H9 (cell line): ENCODE results near the gene TCTN3. TPM values are rescaled to one million over a fixed set of nuclear protein-coding genes. Genes with fewer than 3 reads are reported as not detected.

Source experiments
- DNase-seq: peaks from one replicate; pipeline ENCODE4 v3.0.0-alpha.2; 2017
- H2AFZ ChIP-seq: one replicate; pipeline ENCODE4 v1.6.1; 2013; ENCODE audit warnings: mild to moderate bottlenecking, low read length, control low read depth, moderate library complexity
- H2AK5ac ChIP-seq: 2 replicates; pipeline ENCODE4 v1.6.1; 2013; ENCODE audit warnings: low read length, control low read depth, mixed read lengths; ENCODE audit not compliant: insufficient read length
- H2BK120ac ChIP-seq: one replicate; pipeline ENCODE4 v1.6.1; 2013; ENCODE audit warnings: low read depth, mild to moderate bottlenecking, low read length, control low read depth, inconsistent platforms; ENCODE audit not compliant: poor library complexity, severe bottlenecking
- H2BK12ac ChIP-seq: 2 replicates; pipeline ENCODE4 v1.6.1; 2013; ENCODE audit warnings: low read length, control low read depth, mixed read lengths, low read depth; ENCODE audit not compliant: insufficient read length
- H2BK15ac ChIP-seq: 2 replicates; pipeline ENCODE4 v1.6.1; 2013; ENCODE audit warnings: low read depth, low read length, control low read depth
- H2BK20ac ChIP-seq: one replicate; pipeline ENCODE4 v1.6.1; 2013; ENCODE audit warnings: low read depth, mild to moderate bottlenecking, low read length, control low read depth, inconsistent platforms; ENCODE audit not compliant: poor library complexity, severe bottlenecking
- H2BK5ac ChIP-seq: 2 replicates; pipeline ENCODE4 v1.6.1; 2013; ENCODE audit warnings: low read length, control low read depth, mixed read lengths; ENCODE audit not compliant: insufficient read length
- H3K14ac ChIP-seq: 2 replicates; pipeline ENCODE4 v1.6.1; 2013; ENCODE audit warnings: low read length, control low read depth; ENCODE audit not compliant: insufficient read depth
- H3K18ac ChIP-seq: 2 replicates; pipeline ENCODE4 v1.6.1; 2013; ENCODE audit warnings: low read depth, mild to moderate bottlenecking, mixed read lengths, low read length, control low read depth; ENCODE audit not compliant: insufficient read length
- H3K23ac ChIP-seq: 2 replicates; pipeline ENCODE4 v1.6.1; 2013; ENCODE audit warnings: low read length, control low read depth, mixed read lengths, low read depth; ENCODE audit not compliant: insufficient read length
- H3K23me2 ChIP-seq: 2 replicates; pipeline ENCODE4 v1.6.1; 2013; ENCODE audit warnings: low read depth, mild to moderate bottlenecking, mixed read lengths, low read length, control low read depth; ENCODE audit not compliant: insufficient read length, poor library complexity, severe bottlenecking
- H3K27ac ChIP-seq: 2 replicates; pipeline ENCODE4 v1.5.1; 2013; ENCODE audit warnings: low read length, control low read depth, mixed read lengths, low read depth; ENCODE audit not compliant: insufficient read length
- H3K27me3 ChIP-seq: 2 replicates; pipeline ENCODE4 v1.6.1; 2013; ENCODE audit warnings: low read length, control low read depth, inconsistent platforms; ENCODE audit not compliant: insufficient read depth
- H3K4ac ChIP-seq: 2 replicates; pipeline ENCODE4 v1.6.1; 2013; ENCODE audit warnings: low read depth, mild to moderate bottlenecking, control low read depth, inconsistent platforms, low read length, moderate library complexity
- H3K4me1 ChIP-seq: 2 replicates; pipeline ENCODE4 v1.6.1; 2013; ENCODE audit warnings: low read length, control low read depth, inconsistent platforms; ENCODE audit not compliant: insufficient read depth
- H3K4me2 ChIP-seq: 2 replicates; pipeline ENCODE4 v1.6.1; 2013; ENCODE audit warnings: low read length, control low read depth, mixed read lengths; ENCODE audit not compliant: insufficient read length, insufficient read depth
- H3K56ac ChIP-seq: 2 replicates; pipeline ENCODE4 v1.6.1; 2013; ENCODE audit warnings: low read depth, mild to moderate bottlenecking, mixed read lengths, low read length, control low read depth; ENCODE audit not compliant: insufficient read length
- H3K79me1 ChIP-seq: 2 replicates; pipeline ENCODE4 v1.6.1; 2013; ENCODE audit warnings: low read depth, mild to moderate bottlenecking, moderate library complexity, low read length, control low read depth, inconsistent platforms; ENCODE audit not compliant: insufficient read depth, poor library complexity, severe bottlenecking
- H3K79me2 ChIP-seq: 2 replicates; pipeline ENCODE4 v1.6.1; 2013; ENCODE audit warnings: low read length, control low read depth, inconsistent platforms; ENCODE audit not compliant: insufficient read depth
- H3K9ac ChIP-seq: 2 replicates; pipeline ENCODE4 v1.6.1; 2013; ENCODE audit warnings: low read length, control low read depth, mixed read lengths; ENCODE audit not compliant: insufficient read length; ENCODE audit errors: extremely low read depth
- H3K9me3 ChIP-seq: one replicate; pipeline ENCODE4 v1.6.1; 2013; ENCODE audit warnings: low read depth, low read length, inconsistent platforms; ENCODE audit not compliant: control insufficient read depth
- H3T11ph ChIP-seq: one replicate; pipeline ENCODE4 v1.6.1; 2013; ENCODE audit warnings: mild to moderate bottlenecking, low read length, control low read depth, inconsistent platforms
- H4K20me1 ChIP-seq: one replicate; pipeline ENCODE4 v1.6.1; 2013; ENCODE audit not compliant: control insufficient read depth, insufficient read length, insufficient read depth
- H4K5ac ChIP-seq: 2 replicates; pipeline ENCODE4 v1.6.1; 2013; ENCODE audit warnings: low read depth, mild to moderate bottlenecking, mixed read lengths, low read length, control low read depth; ENCODE audit not compliant: insufficient read length
- H4K8ac ChIP-seq: replicated peaks from 2 replicates; pipeline ENCODE4 v1.6.1; 2013; ENCODE audit warnings: low read length, control low read depth, mixed read lengths, low read depth; ENCODE audit not compliant: insufficient read length
- H4K91ac ChIP-seq: 2 replicates; pipeline ENCODE4 v1.6.1; 2013; ENCODE audit warnings: low read depth, mild to moderate bottlenecking, moderate library complexity, mixed read lengths, low read length, control low read depth; ENCODE audit not compliant: insufficient read length
- H3K27ac Mint-ChIP-seq, 3 experiments: 2 replicates in 2 of 3; 3 replicates in 1 of 3; pipeline ENCODE4 v1.8.0; 2020 to 2021; ENCODE audit warnings: mixed read lengths in 3 of 3, mild to moderate bottlenecking in 1 of 3, moderate library complexity in 1 of 3
- H3K27me3 Mint-ChIP-seq: 2 replicates; pipeline ENCODE4 v1.8.0; 2021; ENCODE audit warnings: low read depth, mild to moderate bottlenecking, moderate library complexity, mixed read lengths
- H3K36me3 Mint-ChIP-seq, 3 experiments: 2 replicates in 2 of 3; 3 replicates in 1 of 3; pipeline ENCODE4 v1.8.0; 2020 to 2021; ENCODE audit warnings: low read depth in 3 of 3, mixed read lengths in 3 of 3; ENCODE audit not compliant: insufficient read depth in 1 of 3
- H3K4me1 Mint-ChIP-seq, 2 experiments: 2 replicates each; pipeline ENCODE4 v1.8.0; 2020; ENCODE audit warnings: mixed read lengths in 2 of 2
- H3K4me3 Mint-ChIP-seq, 2 experiments: 2 replicates in 1 of 2; 3 replicates in 1 of 2; pipeline ENCODE4 v1.8.0; 2020 to 2021; ENCODE audit warnings: mild to moderate bottlenecking in 2 of 2, mixed read lengths in 2 of 2, moderate library complexity in 1 of 2
- H3K9me3 Mint-ChIP-seq, 2 experiments: 2 replicates in 1 of 2; 3 replicates in 1 of 2; pipeline ENCODE4 v1.8.0; 2020; ENCODE audit warnings: mild to moderate bottlenecking in 2 of 2, mixed read lengths in 2 of 2, moderate library complexity in 1 of 2
- CTCF ChIP-seq: fragments of 200-600 bp; sonication (generic); conservative IDR thresholded peaks from 3 replicates; pipeline ENCODE4 v1.8.0; 2021; ENCODE audit warnings: antibody characterized with exemption, mild to moderate bottlenecking
- WGBS: extraction: QIAGEN DNeasy Blood & Tissue Kit; methylation state at CpG from one replicate; pipeline ENCODE4 v1.1.7; 2013; ENCODE audit warnings: missing lambda C conversion rate, low lambda C conversion rate, mixed read lengths; ENCODE audit not compliant: insufficient read length; ENCODE audit errors: extremely low coverage; 5-methylcytosine and 5-hydroxymethylcytosine counted together
- long read RNA-seq: library from polyadenylated mRNA; unstranded; transcript quantifications from one replicate; pipeline ENCODE4 v2.0.0, GENCODE V29; 2020
- total RNA-seq: library from RNA; stranded (reverse); gene quantifications from 2 replicates; pipeline ENCODE4 v1.2.1, GENCODE V29; 2021

TCTN3 gene, protein sequence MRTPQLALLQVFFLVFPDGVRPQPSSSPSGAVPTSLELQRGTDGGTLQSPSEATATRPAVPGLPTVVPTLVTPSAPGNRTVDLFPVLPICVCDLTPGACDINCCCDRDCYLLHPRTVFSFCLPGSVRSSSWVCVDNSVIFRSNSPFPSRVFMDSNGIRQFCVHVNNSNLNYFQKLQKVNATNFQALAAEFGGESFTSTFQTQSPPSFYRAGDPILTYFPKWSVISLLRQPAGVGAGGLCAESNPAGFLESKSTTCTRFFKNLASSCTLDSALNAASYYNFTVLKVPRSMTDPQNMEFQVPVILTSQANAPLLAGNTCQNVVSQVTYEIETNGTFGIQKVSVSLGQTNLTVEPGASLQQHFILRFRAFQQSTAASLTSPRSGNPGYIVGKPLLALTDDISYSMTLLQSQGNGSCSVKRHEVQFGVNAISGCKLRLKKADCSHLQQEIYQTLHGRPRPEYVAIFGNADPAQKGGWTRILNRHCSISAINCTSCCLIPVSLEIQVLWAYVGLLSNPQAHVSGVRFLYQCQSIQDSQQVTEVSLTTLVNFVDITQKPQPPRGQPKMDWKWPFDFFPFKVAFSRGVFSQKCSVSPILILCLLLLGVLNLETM
- total RNA-seq = 37.0 and 37.3 TPM in 2 replicates
- long read RNA-seq, transcript TCTN3-207 (14 exons, 2,739 nt) = major isoform, 318 of 372 reads
- long read RNA-seq, partial matches to known transcripts = 11 of 372 reads
- long read RNA-seq, other reads (novel, unspliced or antisense) = 39 of 372 reads

DNA sequence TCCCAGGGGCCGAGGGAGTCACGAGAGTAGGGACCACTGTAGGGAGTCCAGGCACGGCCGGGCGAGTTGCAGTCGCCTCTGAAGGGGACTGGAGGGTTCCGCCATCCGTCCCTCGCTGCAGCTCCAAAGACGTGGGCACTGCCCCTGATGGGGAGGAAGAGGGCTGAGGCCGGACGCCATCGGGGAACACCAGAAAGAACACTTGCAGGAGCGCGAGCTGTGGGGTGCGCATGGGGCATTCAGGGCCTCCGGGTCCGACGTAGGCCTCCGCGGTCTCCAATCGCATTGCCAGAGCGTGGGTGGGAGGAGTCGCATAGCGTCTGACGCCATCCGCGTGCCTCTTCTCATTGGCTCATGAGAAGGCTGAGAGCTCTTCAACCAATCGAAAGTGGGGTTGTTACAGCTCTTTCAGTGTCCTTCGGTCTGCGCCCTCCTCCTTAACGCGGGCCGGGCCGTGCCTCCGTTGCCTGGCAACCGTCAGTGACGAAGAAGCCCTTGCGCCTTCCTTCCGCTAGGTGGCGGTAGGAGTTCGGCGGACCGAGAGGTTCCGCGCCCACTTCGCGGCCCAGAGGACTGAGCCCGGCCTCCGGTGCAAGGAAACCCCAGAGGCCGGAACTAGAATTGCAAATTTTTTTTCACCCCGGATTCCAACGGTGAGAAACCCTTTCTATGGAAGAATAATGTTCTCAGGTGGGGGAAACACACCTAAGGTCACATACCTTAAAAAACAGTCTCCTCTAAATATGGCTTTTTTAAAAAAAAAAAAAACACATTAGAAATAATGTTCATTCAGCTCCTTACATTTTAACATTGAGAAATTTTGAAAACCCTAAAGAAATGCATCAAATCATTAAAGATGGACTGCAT, at the start of gene TCTN3:
Gene TCTN3, minus strand, starts transcription at position 260 of the 867 bp plus-strand sequence. Its CDS starts 28 bp downstream, at position 232.
- TF ChIP-seq CTCF = peak; percentile 100
- H3T11ph ChIP-seq = no peak within 1 kb of the TSS
- peaks cover 15 to 18% of the 10 kb centered on the region in 2 experiments for H3K9me3 Mint-ChIP-seq
- H2BK15ac ChIP-seq = no peak within 1 kb of the TSS
- H4K20me1 ChIP-seq = no peaks in the 10 kb centered on the region
- H3K27me3 ChIP-seq = no peaks in the 10 kb centered on the region
- H3K79me1 ChIP-seq = peaks cover 4% of the 10 kb centered on the region
- no CpG with 5 or more reads among the region's 53 CpGs for WGBS
- H3K27ac ChIP-seq = no peak within 1 kb of the TSS
- peaks cover 2% of the 10 kb centered on the region; the same call in 1 of the 2 replicates for H3K79me2 ChIP-seq
- peak within 1 kb of the TSS; percentile 61; the same call in 1 of the 2 replicates for H3K14ac ChIP-seq
- H3K9ac ChIP-seq = peak within 1 kb of the TSS; percentile 64
- no peak within 1 kb of the TSS for H2BK20ac ChIP-seq
- peak; percentile 99 for DNase-seq
- H2BK120ac ChIP-seq = no peak within 1 kb of the TSS
- no peak within 1 kb of the TSS for H2BK5ac ChIP-seq
- H3K18ac ChIP-seq = peak within 1 kb of the TSS; percentile 21
- H3K27ac Mint-ChIP-seq = peak within 1 kb of the TSS; percentile 94 to 100 (median 98)
- no peak within 1 kb of the TSS for H2BK12ac ChIP-seq
- H3K36me3 Mint-ChIP-seq = peaks cover 10 to 39% (median 35%) of the 10 kb centered on the region in 3 experiments; a peak in 6 of 7 replicates
- no peak within 1 kb of the TSS for H2AK5ac ChIP-seq
- H3K4ac ChIP-seq = no peak within 1 kb of the TSS
- H3K56ac ChIP-seq = no peak within 1 kb of the TSS
- peak within 1 kb of the TSS; percentile 97 to 99 for H3K4me3 Mint-ChIP-seq
- H4K91ac ChIP-seq = no peak within 1 kb of the TSS
- no peak within 1 kb of the TSS for H4K5ac ChIP-seq
- no peak within 1 kb of the TSS for H4K8ac ChIP-seq
- H3K4me1 Mint-ChIP-seq = peaks cover 13 to 15% of the 10 kb centered on the region in 2 experiments
- H3K4me2 ChIP-seq = peak within 1 kb of the TSS; percentile 89
- no peaks in the 10 kb centered on the region; the same call in 1 of the 2 replicates for H3K27me3 Mint-ChIP-seq
- H3K23me2 ChIP-seq = peaks cover 5% of the 10 kb centered on the region
- peak within 1 kb of the TSS; percentile 66 for H2AFZ ChIP-seq
- no peaks in the 10 kb centered on the region for H3K4me1 ChIP-seq
- no peak within 1 kb of the TSS for H3K23ac ChIP-seq
- H3K9me3 ChIP-seq = no peaks in the 10 kb centered on the region
